ENCODE data around the gene TNFRSF13B.
"Not testable (repeated sequence)": the region's sequence is repeated elsewhere in the genome, so short reads cannot be mapped to it uniquely, and the experiment has no call there.

Gene TNFRSF13B

DNA sequence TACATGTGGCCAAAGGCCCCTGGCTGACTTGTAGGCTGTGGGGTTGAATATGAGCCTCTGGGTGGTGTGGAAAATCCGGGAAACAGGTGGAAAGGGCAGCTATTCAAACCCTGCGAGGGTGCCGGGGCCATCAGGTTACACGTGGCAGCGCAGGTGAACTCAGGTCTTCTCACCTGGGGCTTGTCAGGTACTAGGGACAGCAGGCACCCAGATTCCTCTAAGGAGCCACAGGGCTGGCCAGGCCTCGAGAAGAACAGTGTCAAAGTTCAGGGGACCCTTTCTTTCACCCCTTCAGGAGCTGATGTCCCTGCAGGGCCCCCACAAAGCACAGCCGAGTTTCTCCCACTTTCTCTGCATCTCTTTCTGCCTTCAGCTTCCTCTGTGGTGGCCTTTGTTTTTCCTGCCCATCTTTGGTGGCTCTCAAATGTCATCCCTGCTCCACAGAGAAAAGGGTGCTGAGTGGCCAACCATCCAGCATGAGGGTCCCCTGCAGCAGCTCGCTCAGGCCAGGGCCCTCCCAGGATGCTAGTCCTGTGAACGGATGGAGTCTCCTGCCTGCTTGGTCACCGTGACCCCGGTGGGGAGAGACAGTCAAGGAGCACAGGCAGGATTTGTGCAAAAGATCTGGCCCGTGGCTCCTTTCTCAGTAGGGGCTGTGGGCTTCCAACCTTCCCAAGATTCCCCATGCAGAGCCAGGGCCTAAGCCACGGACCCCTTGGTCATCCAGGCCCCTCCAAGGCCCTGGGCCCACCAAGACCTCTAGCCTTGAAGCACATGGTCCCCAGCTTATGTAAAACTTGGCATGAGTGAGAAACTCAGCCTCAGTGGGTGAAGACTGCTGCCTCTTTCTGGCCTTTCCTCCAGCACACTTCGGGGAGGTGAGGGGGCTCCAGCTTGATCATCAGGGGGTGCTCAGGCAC lies 42.2 kb upstream of the TNFRSF13B start:
- H3F3A ChIP-seq (ENCODE audit: insufficient read depth); H3K27ac ChIP-seq (ENCODE audit: low read depth, low read length): not testable (repeated sequence)

DNA sequence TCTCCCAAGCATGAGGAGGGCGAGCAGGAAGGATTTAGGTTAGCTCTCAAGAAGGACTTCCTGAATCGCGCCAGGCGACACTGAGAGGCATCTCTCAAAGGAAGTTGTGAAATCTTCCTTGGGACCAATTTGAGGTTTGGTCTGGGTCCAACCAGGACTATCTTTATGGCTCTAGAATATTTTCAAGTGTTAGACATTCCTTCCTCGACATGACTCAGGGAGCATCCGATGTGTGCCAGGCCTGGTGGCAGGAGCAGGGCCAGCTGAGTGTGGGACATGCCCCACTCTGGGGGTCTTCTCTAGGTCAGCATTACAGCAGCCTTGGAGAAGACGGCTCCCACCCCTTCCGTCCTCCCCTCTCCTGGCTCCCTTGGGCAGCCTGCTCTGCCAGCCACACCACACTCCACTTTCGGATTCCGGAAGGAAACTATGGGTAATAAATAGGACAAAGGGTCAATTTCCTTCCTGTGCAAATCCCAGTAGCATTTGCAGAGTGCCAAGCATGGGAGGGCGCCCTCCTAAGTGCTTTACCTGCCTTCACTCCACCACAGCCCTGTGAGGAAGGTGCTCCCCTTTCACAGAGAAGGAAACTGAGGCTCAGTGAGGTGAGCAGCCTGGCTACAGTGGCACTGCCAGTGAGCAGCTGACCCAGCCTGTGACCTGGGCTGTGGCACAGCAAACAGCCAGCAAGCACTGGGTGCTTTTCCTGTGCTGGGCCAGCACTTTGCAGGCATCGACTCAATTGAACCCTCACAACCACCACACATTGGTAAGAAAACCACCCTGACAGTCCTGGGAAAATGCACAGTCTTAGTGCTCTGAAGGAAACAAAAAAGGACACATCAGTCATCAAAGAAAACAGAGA lies 39.4 kb upstream of the TNFRSF13B start:
- H4K20me1 ChIP-seq (ENCODE audit: low read depth, low read length); H3K9me2 ChIP-seq (replicated peaks; ENCODE audit: insufficient read depth, low read length); H3K9ac ChIP-seq (ENCODE audit: low read length); H3K79me2 ChIP-seq (ENCODE audit: insufficient read depth, low read length); H2AFZ ChIP-seq (ENCODE audit: low read depth, low read length, severe bottlenecking); H3K4me3 ChIP-seq (ENCODE audit: insufficient read depth, low read length, poor library complexity, severe bottlenecking); H3K27ac ChIP-seq (ENCODE audit: low read depth, low read length); H3K9me3 ChIP-seq (ENCODE audit: insufficient read depth, low read length); H3K36me3 ChIP-seq (ENCODE audit: low read length); H3K27me3 ChIP-seq (ENCODE audit: low read length); H3K4me2 ChIP-seq (ENCODE audit: low read depth, low read length, poor library complexity, severe bottlenecking); H3F3A ChIP-seq (ENCODE audit: insufficient read depth): not testable (repeated sequence)

More for the DNA sequence above, 42.2 kb upstream of the TNFRSF13B start:
- H3K9me2 ChIP-seq (replicated peaks; ENCODE audit: insufficient read depth, low read length); H3K4me3 ChIP-seq (ENCODE audit: insufficient read depth, low read length, poor library complexity, severe bottlenecking); H3K9ac ChIP-seq (ENCODE audit: low read length); H3K4me2 ChIP-seq (ENCODE audit: low read depth, low read length, poor library complexity, severe bottlenecking); H3K79me2 ChIP-seq (ENCODE audit: insufficient read depth, low read length); H3K27me3 ChIP-seq (ENCODE audit: low read length); H2AFZ ChIP-seq (ENCODE audit: low read depth, low read length, severe bottlenecking); H3K9me3 ChIP-seq (ENCODE audit: insufficient read depth, low read length); H4K20me1 ChIP-seq (ENCODE audit: low read depth, low read length); H3K36me3 ChIP-seq (ENCODE audit: low read length): not testable (repeated sequence)

DNA sequence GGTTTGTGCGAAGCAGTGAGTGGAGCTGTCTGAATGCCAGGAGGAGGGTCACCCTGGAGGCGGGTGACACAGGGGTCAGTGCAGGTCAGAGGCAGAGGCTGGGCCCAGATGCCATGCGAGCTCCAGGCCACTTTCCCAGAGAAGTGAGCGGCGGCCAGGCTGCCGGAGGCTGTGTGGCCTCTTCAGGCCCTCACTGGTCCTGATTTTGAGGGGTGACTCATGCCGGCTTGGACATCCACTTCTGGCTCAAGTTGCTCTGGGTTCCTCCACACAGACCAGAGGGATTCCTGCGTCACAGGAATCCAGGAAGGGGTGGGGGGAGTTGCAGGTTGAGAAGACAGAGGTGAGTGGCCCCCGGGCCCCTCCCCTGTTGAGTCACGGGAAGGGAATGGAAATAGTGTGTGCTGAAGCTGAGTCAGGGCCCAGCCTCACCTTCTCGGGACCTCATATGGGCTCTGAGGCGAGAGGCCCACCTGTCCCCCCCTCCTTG lies 38.7 kb upstream of the TNFRSF13B start:
- H4K20me1 ChIP-seq (ENCODE audit: low read depth, low read length); H3K36me3 ChIP-seq (ENCODE audit: low read length); H3K79me2 ChIP-seq (ENCODE audit: insufficient read depth, low read length); H3K27me3 ChIP-seq (ENCODE audit: low read length); H3K4me2 ChIP-seq (ENCODE audit: low read depth, low read length, poor library complexity, severe bottlenecking); H3F3A ChIP-seq (ENCODE audit: insufficient read depth); H3K9me3 ChIP-seq (ENCODE audit: insufficient read depth, low read length); H2AFZ ChIP-seq (ENCODE audit: low read depth, low read length, severe bottlenecking); H3K9me2 ChIP-seq (replicated peaks; ENCODE audit: insufficient read depth, low read length); H3K4me3 ChIP-seq (ENCODE audit: insufficient read depth, low read length, poor library complexity, severe bottlenecking); H3K9ac ChIP-seq (ENCODE audit: low read length); H3K27ac ChIP-seq (ENCODE audit: low read depth, low read length): not testable (repeated sequence)

DNA sequence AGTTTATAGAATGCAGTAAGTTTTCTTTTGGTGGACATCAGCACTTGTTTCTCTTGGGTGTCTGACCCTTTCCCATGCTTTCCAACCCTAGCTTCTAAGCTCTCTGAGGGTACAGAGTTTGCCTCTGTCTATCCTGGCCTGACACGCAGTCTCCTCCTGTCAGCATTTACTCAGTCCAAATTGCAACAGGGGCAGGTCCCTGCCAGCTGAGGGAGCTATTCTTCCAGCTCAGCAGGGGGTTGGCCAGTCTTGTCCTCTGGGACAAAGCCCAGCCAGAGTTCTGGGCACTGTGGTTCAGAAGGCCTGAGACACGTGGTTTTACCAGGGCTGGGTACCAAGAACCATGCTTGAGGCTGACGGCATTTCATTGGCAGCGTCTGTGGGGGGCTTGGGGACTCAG lies 38.1 kb upstream of the TNFRSF13B start:
- H3K9me2 ChIP-seq (replicated peaks; ENCODE audit: insufficient read depth, low read length); H3K79me2 ChIP-seq (ENCODE audit: insufficient read depth, low read length); H3K9me3 ChIP-seq (ENCODE audit: insufficient read depth, low read length); H3K4me2 ChIP-seq (ENCODE audit: low read depth, low read length, poor library complexity, severe bottlenecking); H3K4me3 ChIP-seq (ENCODE audit: insufficient read depth, low read length, poor library complexity, severe bottlenecking); H3K9ac ChIP-seq (ENCODE audit: low read length); H3K36me3 ChIP-seq (ENCODE audit: low read length); H3K27me3 ChIP-seq (ENCODE audit: low read length); H2AFZ ChIP-seq (ENCODE audit: low read depth, low read length, severe bottlenecking); H3F3A ChIP-seq (ENCODE audit: insufficient read depth); H4K20me1 ChIP-seq (ENCODE audit: low read depth, low read length); H3K27ac ChIP-seq (ENCODE audit: low read depth, low read length): not testable (repeated sequence)

DNA sequence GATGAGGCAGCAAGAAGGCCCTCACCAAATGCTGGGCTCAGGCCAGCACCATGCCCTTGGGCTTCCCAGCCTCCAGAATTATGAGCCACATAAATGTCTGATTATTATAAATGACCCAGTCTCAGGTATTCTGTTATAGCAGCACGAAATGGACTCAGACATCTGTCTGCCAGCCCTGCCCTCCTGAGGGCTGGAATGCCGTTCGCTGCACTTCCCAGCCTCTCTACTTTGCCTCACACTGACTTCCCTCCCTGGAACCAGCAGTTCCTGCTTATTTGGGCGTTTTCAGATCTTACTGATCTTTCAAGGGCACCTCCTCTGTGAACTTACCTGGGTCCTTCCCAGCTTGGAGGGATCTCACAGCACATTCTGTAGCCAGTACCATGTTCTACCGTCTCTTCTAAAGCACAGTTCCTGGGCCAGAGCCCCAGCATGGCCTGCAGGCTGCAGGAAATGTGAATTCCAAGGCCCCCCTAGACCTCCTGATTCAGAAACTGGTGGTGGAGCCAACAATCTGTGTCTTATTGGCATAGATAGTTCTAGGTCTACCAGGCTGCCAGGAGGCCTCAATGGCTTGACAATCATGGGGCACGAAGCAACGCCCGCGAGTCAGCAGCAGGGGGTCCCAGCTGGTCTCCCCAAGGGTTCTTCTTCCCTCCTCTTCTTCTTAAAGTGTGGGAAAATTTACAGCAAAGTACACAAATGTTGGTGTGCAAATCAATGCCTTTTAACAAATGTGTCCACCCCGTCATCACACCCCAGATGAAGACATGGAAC lies 36.9 kb upstream of the TNFRSF13B start:
- not testable (repeated sequence) for H3F3A ChIP-seq (ENCODE audit: insufficient read depth); H3K9ac ChIP-seq (ENCODE audit: low read length); H4K20me1 ChIP-seq (ENCODE audit: low read depth, low read length); H3K9me2 ChIP-seq (replicated peaks; ENCODE audit: insufficient read depth, low read length); H3K27ac ChIP-seq (ENCODE audit: low read depth, low read length); H3K9me3 ChIP-seq (ENCODE audit: insufficient read depth, low read length); H3K4me3 ChIP-seq (ENCODE audit: insufficient read depth, low read length, poor library complexity, severe bottlenecking); H3K79me2 ChIP-seq (ENCODE audit: insufficient read depth, low read length); H2AFZ ChIP-seq (ENCODE audit: low read depth, low read length, severe bottlenecking); H3K27me3 ChIP-seq (ENCODE audit: low read length); H3K4me2 ChIP-seq (ENCODE audit: low read depth, low read length, poor library complexity, severe bottlenecking); H3K36me3 ChIP-seq (ENCODE audit: low read length)

DNA sequence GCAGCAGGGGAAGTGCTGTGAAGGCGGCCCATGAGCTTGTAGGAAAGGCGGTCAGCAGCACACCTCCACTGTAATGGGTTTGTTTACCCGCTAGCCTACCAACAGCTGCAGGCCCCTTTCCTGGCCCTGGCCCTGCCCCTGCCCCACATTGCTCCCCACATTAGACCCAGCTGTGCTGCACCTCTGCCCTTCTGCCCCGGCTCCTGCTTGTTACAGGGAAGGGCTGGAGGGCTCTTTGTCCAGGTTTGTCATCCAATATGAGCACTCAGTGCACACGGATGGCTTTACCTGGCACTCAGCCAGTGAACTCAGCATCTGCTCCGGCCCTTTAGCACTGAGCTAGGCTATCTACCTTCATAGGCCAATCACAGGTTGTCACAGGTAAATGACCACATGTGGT lies 36.0 kb upstream of the TNFRSF13B start:
- H3K9ac ChIP-seq (ENCODE audit: low read length); H3K9me3 ChIP-seq (ENCODE audit: insufficient read depth, low read length); H3K79me2 ChIP-seq (ENCODE audit: insufficient read depth, low read length); H3K9me2 ChIP-seq (replicated peaks; ENCODE audit: insufficient read depth, low read length); H4K20me1 ChIP-seq (ENCODE audit: low read depth, low read length); H3K4me3 ChIP-seq (ENCODE audit: insufficient read depth, low read length, poor library complexity, severe bottlenecking); H2AFZ ChIP-seq (ENCODE audit: low read depth, low read length, severe bottlenecking); H3K4me2 ChIP-seq (ENCODE audit: low read depth, low read length, poor library complexity, severe bottlenecking); H3K27me3 ChIP-seq (ENCODE audit: low read length); H3K27ac ChIP-seq (ENCODE audit: low read depth, low read length); H3K36me3 ChIP-seq (ENCODE audit: low read length); H3F3A ChIP-seq (ENCODE audit: insufficient read depth): not testable (repeated sequence)

DNA sequence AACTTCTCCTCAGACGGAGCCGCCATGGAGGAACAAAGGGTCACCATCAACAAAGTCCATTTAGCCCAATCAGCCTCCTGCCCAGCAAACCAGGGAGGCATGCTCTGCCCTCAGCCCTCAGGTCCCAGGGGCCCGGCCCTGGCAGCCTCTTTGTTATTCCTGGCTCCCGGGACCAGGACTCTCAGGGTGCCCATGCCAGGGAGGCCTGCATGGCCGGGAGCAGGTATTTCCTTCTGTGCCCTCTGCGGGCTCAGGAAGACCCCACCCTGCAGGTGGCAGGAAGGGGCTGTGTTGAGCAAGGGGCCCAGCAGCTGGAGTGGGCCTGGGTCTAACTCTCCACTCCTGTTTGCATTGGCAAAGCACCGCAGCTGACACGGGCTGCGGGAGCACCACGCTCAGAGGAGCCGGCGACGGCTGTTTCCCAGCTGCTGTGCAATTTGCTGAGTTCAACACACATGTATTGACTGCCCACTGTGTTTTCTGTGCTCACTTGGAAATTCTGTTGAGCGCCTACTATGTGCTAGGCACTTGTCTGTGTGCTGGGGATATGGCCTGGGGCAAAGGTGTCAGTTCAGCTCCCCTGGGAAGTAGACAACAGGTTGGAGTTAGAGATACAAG lies 33.2 kb upstream of the TNFRSF13B start:
- not testable (repeated sequence) for H3K79me2 ChIP-seq (ENCODE audit: insufficient read depth, low read length); H2AFZ ChIP-seq (ENCODE audit: low read depth, low read length, severe bottlenecking); H3K27ac ChIP-seq (ENCODE audit: low read depth, low read length); H3K9ac ChIP-seq (ENCODE audit: low read length); H3K27me3 ChIP-seq (ENCODE audit: low read length); H3F3A ChIP-seq (ENCODE audit: insufficient read depth); H3K4me3 ChIP-seq (ENCODE audit: insufficient read depth, low read length, poor library complexity, severe bottlenecking); H3K36me3 ChIP-seq (ENCODE audit: low read length); H3K9me3 ChIP-seq (ENCODE audit: insufficient read depth, low read length); H3K9me2 ChIP-seq (replicated peaks; ENCODE audit: insufficient read depth, low read length); H3K4me2 ChIP-seq (ENCODE audit: low read depth, low read length, poor library complexity, severe bottlenecking); H4K20me1 ChIP-seq (ENCODE audit: low read depth, low read length)

All from SU-DHL-6 (cell line).